Measurements from ENCODE around the gene GREB1. TPM values are rescaled to one million over a fixed set of nuclear protein-coding genes. Genes with fewer than 3 reads are reported as not detected.

GREB1 gene
- total and polyA plus RNA-seq, 2 of the 13 experiments (the other 11 are each of a cell fraction or from before 2014, with no cell fraction given), result 31.3 to 61.2 TPM

DNA sequence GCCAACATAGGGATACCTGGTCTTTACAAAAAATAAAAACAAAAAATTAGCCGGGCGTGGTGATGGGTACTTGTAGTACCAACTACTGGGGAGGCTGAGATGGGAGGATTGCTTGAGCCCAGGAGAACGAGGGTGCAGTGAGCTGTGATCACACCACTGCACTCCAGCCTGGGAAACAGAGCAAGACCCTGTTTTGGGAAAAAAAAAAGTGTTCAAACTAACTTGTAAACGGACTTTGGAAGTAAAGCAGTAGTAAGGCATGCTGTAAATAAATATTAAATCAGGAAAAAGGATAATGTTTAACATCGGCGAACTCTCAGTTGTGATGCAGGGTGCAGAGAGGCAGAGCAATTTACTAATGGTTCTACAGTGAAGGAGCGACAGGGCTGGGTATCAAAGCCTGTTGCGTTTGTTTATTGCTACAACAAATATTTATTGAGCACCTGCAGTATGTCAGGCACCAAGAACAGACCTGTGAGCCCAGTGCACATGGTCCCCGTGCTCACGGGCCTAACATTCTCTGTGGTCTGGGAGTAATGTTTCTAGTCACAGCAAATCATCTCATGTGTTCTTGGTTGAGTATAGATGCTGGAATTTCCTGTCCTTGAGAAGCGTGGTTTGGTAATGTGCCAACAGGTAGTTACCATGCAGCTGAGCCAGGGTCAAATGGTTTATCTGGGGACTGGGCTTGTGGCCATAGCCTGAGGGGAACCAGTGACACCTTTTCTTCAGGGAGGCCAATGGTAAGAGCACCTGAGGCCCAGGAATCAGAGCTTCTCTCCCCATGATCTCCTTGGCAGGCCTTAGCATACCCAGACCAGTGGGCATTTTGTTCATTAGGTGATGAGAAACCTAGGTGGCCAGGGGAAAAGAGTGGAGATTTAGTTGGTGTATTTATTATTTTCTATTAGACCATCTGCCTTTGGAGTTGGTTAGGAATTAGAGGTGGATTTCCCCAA, 27.9 kb upstream of the GREB1 start (continued):
- TF ChIP-seq ZMYM4 (CRISPR knock-in tag; IDR thresholded peaks at IDR 0.05) (peak; percentile 27), ZNF282 (IDR thresholded peaks at IDR 0.05; ENCODE audit: partially characterized antibody) (no peak), MED13 (CRISPR knock-in tag; IDR thresholded peaks at IDR 0.05) (peak; percentile 85; the same call in 1 of the 2 replicates), RNF2 (conservative IDR thresholded peaks at IDR 0.05; ENCODE audit: low read depth) (peak; percentile 88), ZBTB21 (CRISPR knock-in tag; IDR thresholded peaks at IDR 0.05) (peak; percentile 51), ZNF616 (CRISPR knock-in tag; IDR thresholded peaks at IDR 0.05; ENCODE audit: low read depth) (no peak), ZNF782 (CRISPR knock-in tag; IDR thresholded peaks at IDR 0.05; ENCODE audit: borderline replicate concordance) (peak; percentile 90; the same call in 1 of the 2 replicates), ZKSCAN5 (CRISPR knock-in tag; IDR thresholded peaks at IDR 0.05) (no peak), TBX3 (IDR thresholded peaks at IDR 0.05; ENCODE audit: borderline replicate concordance) (peak; percentile 91; the same call in 1 of the 2 replicates), FOXO4 (CRISPR knock-in tag; conservative IDR thresholded peaks at IDR 0.05) (no peak), ZNF614 (CRISPR knock-in tag; IDR thresholded peaks at IDR 0.05; ENCODE audit: borderline replicate concordance) (no peak; the same call in 1 of the 2 replicates), ZBTB2 (CRISPR knock-in tag; IDR thresholded peaks at IDR 0.05; ENCODE audit: low read depth) (0 out of 2 replicates have a peak, but pooled peaks have one; percentile 21), RORA (CRISPR knock-in tag; IDR thresholded peaks at IDR 0.05) (0 out of 2 replicates have a peak, but pooled peaks have one; percentile 81), NONO (IDR thresholded peaks at IDR 0.05) (no peak), NONO (CRISPR knock-in tag; conservative IDR thresholded peaks at IDR 0.05) (no peak; the same call in none of the 2 replicates), E2F1 (CRISPR knock-in tag; IDR thresholded peaks at IDR 0.05) (no peak), ZKSCAN1 (IDR thresholded peaks at IDR 0.05; ENCODE audit: low read length) (no peak), ZBTB3 (CRISPR knock-in tag; IDR thresholded peaks at IDR 0.05; ENCODE audit: borderline replicate concordance, low read depth) (peak; percentile 100), ZNF660 (CRISPR knock-in tag; IDR thresholded peaks at IDR 0.05; ENCODE audit: borderline replicate concordance, low read depth) (no peak), ZNF460 (CRISPR knock-in tag; IDR thresholded peaks at IDR 0.05; ENCODE audit: borderline replicate concordance) (peak; percentile 79; the same call in 1 of the 2 replicates), SYNCRIP (IDR thresholded peaks at IDR 0.05; ENCODE audit: insufficient read depth, low read depth, low read length) (no peak), CENPX (CRISPR knock-in tag; IDR thresholded peaks at IDR 0.05) (no peak), ARHGAP35 (CRISPR knock-in tag; IDR thresholded peaks at IDR 0.05; ENCODE audit: borderline replicate concordance) (0 out of 2 replicates have a peak, but pooled peaks have one; percentile 17)
- TF ChIP-seq, protein P1, sequence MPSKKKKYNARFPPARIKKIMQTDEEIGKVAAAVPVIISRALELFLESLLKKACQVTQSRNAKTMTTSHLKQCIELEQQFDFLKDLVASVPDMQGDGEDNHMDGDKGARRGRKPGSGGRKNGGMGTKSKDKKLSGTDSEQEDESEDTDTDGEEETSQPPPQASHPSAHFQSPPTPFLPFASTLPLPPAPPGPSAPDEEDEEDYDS (CRISPR knock-in tag; IDR thresholded peaks at IDR 0.05), result peak; percentile 46

Measured in HepG2 (cell line).